K562 (cell line): ENCODE measurements around the gene BID. TPM values are rescaled to one million over a fixed set of nuclear protein-coding genes. Genes with fewer than 3 reads are reported as not detected.

Experiments
- DNMT1 ChIP-seq: fragments of 450-650 bp; IDR thresholded peaks from 2 replicates; pipeline ENCODE4 v1.6.1; 2016; ENCODE audit warnings: antibody characterized with exemption, mild to moderate bottlenecking
- FOS ChIP-seq: IDR thresholded peaks from 3 replicates; pipeline ENCODE4 v1.6.1; 2011; ENCODE audit not compliant: insufficient read length; ENCODE audit errors: extremely low read depth
- FOXK2 ChIP-seq, 2 experiments: fragments of 450-650 bp; IDR thresholded peaks in 1 of 2; conservative IDR thresholded peaks in 1 of 2; 2 replicates each; pipeline ENCODE4 v1.6.1; 2016; ENCODE audit warnings: low read depth in 2 of 2, mild to moderate bottlenecking in 1 of 2
- HMGN3 ChIP-seq: IDR thresholded peaks from 2 replicates; pipeline ENCODE4 v1.6.1; 2011; ENCODE audit warnings: borderline replicate concordance, low read depth, mild to moderate bottlenecking, mixed read lengths, low read length; ENCODE audit not compliant: insufficient read length; ENCODE audit errors: extremely low read depth
- HNRNPL ChIP-seq: fragments of 200-400 bp; formaldehyde crosslinking; IDR thresholded peaks from 2 replicates; pipeline ENCODE4 v1.6.1; 2017; ENCODE audit warnings: low read depth, mild to moderate bottlenecking, low read length
- KLF1 ChIP-seq: fragments of 450-650 bp; IDR thresholded peaks from 2 replicates; pipeline ENCODE4 v1.6.1; 2016; ENCODE audit warnings: missing genetic modification characterization, missing compliant biosample characterization
- MTA2 ChIP-seq: fragments of 450-650 bp; IDR thresholded peaks from 2 replicates; pipeline ENCODE4 v1.6.1; 2016; ENCODE audit warnings: low read depth
- NCOA1 ChIP-seq: fragments of 450-650 bp; IDR thresholded peaks from 2 replicates; pipeline ENCODE4 v1.6.1; 2016; ENCODE audit warnings: low read depth
- POLR2B ChIP-seq: fragments of 450-650 bp; IDR thresholded peaks from 2 replicates; pipeline ENCODE4 v1.6.1; 2018; ENCODE audit warnings: low read depth; ENCODE audit not compliant: partially characterized antibody
- PURB ChIP-seq: sonication (generic); formaldehyde crosslinking; IDR thresholded peaks from 2 replicates; pipeline ENCODE4 v1.9.0; 2021; ENCODE audit warnings: low read depth, mild to moderate bottlenecking, missing genetic modification reagents
- TEAD1 ChIP-seq, 2 experiments: fragments of 450-650 bp in 1 of 2; sonication (generic) in 1 of 2; formaldehyde crosslinking; IDR thresholded peaks; 2 replicates each; pipeline versions ENCODE4 v1.4.0 to v1.8.0; 2020 to 2022; ENCODE audit warnings: mild to moderate bottlenecking in 2 of 2, missing genetic modification reagents in 1 of 2
- TGIF2 ChIP-seq: sonication (generic); formaldehyde crosslinking; IDR thresholded peaks from 2 replicates; pipeline ENCODE4 v1.8.1; 2022; ENCODE audit warnings: mild to moderate bottlenecking, missing genetic modification reagents, moderate library complexity
- YY1 ChIP-seq, 3 experiments: IDR thresholded peaks; 2 replicates each; pipeline ENCODE4 v1.6.1; 2011; ENCODE audit warnings: low read length in 2 of 3, mild to moderate bottlenecking in 2 of 3, moderate library complexity in 2 of 3, borderline replicate concordance in 1 of 3, control low read depth in 1 of 3, low read depth in 1 of 3; ENCODE audit not compliant: insufficient read depth in 3 of 3, insufficient replicate concordance in 2 of 3, control insufficient read depth in 1 of 3, insufficient read length in 1 of 3; ENCODE audit errors: extremely low read depth in 1 of 3
- ZEB2 ChIP-seq: fragments of 450-650 bp; IDR thresholded peaks from 2 replicates; pipeline ENCODE4 v1.6.1; 2016
- ZNF785 ChIP-seq: fragments of 250-450 bp; sonication (Bioruptor Pico); IDR thresholded peaks from 2 replicates; pipeline ENCODE4 v1.4.0; 2020; ENCODE audit warnings: mild to moderate bottlenecking
- polyA plus RNA-seq, 8 experiments: library from polyadenylated mRNA; depleted of rRNA in 4 of 8; stranded (reverse) in 5 of 8; unstranded in 3 of 8; fragments of >200 nt; fragmentation: Nextera tagmentation in 2 of 8; fragmentation: Illumina TruSeq in 1 of 8; extraction: Ambion mirVana in 2 of 8; extraction: Trizol in 1 of 8; gene quantifications; 2 replicates each; pipeline versions ENCODE4 v1.2.1 to v1.2.3, GENCODE V29; 2011 to 2014; ENCODE audit warnings: inconsistent platforms in 1 of 8, missing spikeins in 1 of 8
- total RNA-seq, 7 experiments: library from RNA; depleted of rRNA in 6 of 7; stranded (reverse); fragments of >200 nt in 6 of 7; fragmentation: Illumina TruSeq in 2 of 7; extraction: Trizol in 2 of 7; gene quantifications; 2 replicates each; pipeline versions ENCODE4 v1.2.1 to v1.2.3, GENCODE V29; 2011 to 2021; ENCODE audit warnings: low replicate concordance in 1 of 7
- TF ChIP-seq, protein P1 (sequence below): fragments of 250-450 bp; sonication (Bioruptor Pico); IDR thresholded peaks from 2 replicates; pipeline ENCODE4 v1.5.0; 2021
- TF ChIP-seq, protein P2 (sequence below): fragments of 450-650 bp; IDR thresholded peaks from 2 replicates; pipeline ENCODE4 v1.6.1; 2017; ENCODE audit warnings: antibody characterized with exemption
- TF ChIP-seq, protein P3 (sequence below): sonication (generic); formaldehyde crosslinking; IDR thresholded peaks from 2 replicates; pipeline ENCODE4 v1.8.0; 2022; ENCODE audit warnings: mild to moderate bottlenecking, missing genetic modification reagents, borderline replicate concordance
- TF ChIP-seq, protein P4 (sequence below), 2 experiments: fragments of 150-350 bp in 1 of 2; IDR thresholded peaks; 2 replicates each; pipeline ENCODE4 v1.6.1; 2012 to 2016; ENCODE audit warnings: low read depth in 2 of 2, low read length in 2 of 2, mild to moderate bottlenecking in 1 of 2, moderate library complexity in 1 of 2

Gene BID
- total and polyA plus RNA-seq, 9 of the 15 experiments (the other 6 are each of a cell fraction or from before 2014, with no cell fraction given) = 5.2 to 209 (median 63.7) TPM

DNA sequence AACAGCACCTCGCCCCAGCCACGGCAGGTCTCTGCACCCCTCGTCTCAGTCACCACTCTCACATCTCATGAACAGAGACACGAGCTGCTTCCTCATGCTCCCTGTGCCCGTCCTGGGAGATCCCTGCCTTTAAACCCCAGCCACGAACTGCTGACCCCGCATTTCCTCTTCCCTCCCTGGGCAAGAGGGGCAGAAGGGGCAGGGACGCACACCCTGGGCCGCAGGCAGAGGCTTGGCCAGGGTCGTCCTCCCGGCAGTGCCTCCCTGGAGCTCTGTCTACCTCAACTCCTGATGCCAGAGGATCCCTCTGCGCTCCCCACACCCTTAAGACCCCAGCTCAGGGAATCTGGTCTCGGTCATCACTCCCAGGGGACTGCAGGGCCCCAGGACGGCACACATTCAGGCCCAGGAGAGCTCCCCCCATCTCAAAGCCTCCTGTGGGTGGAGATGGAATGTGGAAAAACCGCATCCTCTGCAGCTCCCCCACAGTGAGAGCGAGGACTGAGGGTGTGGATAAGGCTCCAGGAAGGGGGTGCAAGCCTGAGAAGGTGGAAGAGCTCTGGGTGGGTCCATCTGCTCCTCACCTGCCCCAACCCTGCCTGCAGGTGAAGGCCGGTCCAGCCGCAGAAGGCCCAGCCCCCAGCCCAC, 1.2 kb downstream of the BID start (continued):
- TF ChIP-seq, protein P1, sequence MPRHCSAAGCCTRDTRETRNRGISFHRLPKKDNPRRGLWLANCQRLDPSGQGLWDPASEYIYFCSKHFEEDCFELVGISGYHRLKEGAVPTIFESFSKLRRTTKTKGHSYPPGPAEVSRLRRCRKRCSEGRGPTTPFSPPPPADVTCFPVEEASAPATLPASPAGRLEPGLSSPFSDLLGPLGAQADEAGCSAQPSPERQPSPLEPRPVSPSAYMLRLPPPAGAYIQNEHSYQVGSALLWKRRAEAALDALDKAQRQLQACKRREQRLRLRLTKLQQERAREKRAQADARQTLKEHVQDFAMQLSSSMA (CRISPR knock-in tag) = no peak
- TF ChIP-seq YY1 (IDR thresholded peaks at IDR 0.05; ENCODE audit: borderline replicate concordance in 1 of 3, control insufficient read depth in 1 of 3, extremely low read depth in 1 of 3, insufficient read depth in 3 of 3, insufficient read length in 1 of 3, insufficient replicate concordance in 2 of 3, low read depth in 1 of 3, low read length in 2 of 3) (no peak), NCOA1 (no peak), TEAD1 (CRISPR knock-in tag; IDR thresholded peaks at IDR 0.05) (peak; percentile 86 to 97), PURB (no peak), KLF1 (tag) (no peak), FOS (no peak), TGIF2 (CRISPR knock-in tag) (no peak), FOXK2 (conservative IDR thresholded peaks at IDR 0.05 in 1 of 2, IDR thresholded peaks at IDR 0.05 in 1 of 2; ENCODE audit: low read depth in 2 of 2) (no peak), ZNF785 (CRISPR knock-in tag) (no peak), ZEB2 (0 out of 2 replicates have a peak, but pooled peaks have one; percentile 15), POLR2B (no peak), DNMT1 (no peak), HNRNPL (no peak), MTA2 (no peak), HMGN3 (no peak)
- TF ChIP-seq, protein P2, sequence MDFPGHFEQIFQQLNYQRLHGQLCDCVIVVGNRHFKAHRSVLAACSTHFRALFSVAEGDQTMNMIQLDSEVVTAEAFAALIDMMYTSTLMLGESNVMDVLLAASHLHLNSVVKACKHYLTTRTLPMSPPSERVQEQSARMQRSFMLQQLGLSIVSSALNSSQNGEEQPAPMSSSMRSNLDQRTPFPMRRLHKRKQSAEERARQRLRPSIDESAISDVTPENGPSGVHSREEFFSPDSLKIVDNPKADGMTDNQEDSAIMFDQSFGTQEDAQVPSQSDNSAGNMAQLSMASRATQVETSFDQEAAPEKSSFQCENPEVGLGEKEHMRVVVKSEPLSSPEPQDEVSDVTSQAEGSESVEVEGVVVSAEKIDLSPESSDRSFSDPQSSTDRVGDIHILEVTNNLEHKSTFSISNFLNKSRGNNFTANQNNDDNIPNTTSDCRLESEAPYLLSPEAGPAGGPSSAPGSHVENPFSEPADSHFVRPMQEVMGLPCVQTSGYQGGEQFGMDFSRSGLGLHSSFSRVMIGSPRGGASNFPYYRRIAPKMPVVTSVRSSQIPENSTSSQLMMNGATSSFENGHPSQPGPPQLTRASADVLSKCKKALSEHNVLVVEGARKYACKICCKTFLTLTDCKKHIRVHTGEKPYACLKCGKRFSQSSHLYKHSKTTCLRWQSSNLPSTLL = no peak
- TF ChIP-seq, protein P3, sequence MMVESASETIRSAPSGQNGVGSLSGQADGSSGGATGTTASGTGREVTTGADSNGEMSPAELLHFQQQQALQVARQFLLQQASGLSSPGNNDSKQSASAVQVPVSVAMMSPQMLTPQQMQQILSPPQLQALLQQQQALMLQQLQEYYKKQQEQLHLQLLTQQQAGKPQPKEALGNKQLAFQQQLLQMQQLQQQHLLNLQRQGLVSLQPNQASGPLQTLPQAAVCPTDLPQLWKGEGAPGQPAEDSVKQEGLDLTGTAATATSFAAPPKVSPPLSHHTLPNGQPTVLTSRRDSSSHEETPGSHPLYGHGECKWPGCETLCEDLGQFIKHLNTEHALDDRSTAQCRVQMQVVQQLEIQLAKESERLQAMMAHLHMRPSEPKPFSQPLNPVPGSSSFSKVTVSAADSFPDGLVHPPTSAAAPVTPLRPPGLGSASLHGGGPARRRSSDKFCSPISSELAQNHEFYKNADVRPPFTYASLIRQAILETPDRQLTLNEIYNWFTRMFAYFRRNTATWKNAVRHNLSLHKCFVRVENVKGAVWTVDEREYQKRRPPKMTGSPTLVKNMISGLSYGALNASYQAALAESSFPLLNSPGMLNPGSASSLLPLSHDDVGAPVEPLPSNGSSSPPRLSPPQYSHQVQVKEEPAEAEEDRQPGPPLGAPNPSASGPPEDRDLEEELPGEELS (CRISPR knock-in tag) = no peak
- TF ChIP-seq, protein P4, sequence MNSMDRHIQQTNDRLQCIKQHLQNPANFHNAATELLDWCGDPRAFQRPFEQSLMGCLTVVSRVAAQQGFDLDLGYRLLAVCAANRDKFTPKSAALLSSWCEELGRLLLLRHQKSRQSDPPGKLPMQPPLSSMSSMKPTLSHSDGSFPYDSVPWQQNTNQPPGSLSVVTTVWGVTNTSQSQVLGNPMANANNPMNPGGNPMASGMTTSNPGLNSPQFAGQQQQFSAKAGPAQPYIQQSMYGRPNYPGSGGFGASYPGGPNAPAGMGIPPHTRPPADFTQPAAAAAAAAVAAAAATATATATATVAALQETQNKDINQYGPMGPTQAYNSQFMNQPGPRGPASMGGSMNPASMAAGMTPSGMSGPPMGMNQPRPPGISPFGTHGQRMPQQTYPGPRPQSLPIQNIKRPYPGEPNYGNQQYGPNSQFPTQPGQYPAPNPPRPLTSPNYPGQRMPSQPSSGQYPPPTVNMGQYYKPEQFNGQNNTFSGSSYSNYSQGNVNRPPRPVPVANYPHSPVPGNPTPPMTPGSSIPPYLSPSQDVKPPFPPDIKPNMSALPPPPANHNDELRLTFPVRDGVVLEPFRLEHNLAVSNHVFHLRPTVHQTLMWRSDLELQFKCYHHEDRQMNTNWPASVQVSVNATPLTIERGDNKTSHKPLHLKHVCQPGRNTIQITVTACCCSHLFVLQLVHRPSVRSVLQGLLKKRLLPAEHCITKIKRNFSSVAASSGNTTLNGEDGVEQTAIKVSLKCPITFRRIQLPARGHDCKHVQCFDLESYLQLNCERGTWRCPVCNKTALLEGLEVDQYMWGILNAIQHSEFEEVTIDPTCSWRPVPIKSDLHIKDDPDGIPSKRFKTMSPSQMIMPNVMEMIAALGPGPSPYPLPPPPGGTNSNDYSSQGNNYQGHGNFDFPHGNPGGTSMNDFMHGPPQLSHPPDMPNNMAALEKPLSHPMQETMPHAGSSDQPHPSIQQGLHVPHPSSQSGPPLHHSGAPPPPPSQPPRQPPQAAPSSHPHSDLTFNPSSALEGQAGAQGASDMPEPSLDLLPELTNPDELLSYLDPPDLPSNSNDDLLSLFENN (IDR thresholded peaks at IDR 0.05; ENCODE audit: low read depth in 2 of 2, low read length in 2 of 2) = no peak
